GM12892 (cell line): ENCODE measurements around the gene TBC1D14.

Source experiments
- POLR2A ChIP-seq: IDR thresholded peaks from 2 replicates; pipeline ENCODE4 v1.6.1; 2011; ENCODE audit warnings: low read depth, low read length, control low read depth
- POLR2AphosphoS5 ChIP-seq: IDR thresholded peaks from 2 replicates; pipeline ENCODE4 v1.6.1; 2011; ENCODE audit warnings: low read depth, low read length, control low read depth

DNA sequence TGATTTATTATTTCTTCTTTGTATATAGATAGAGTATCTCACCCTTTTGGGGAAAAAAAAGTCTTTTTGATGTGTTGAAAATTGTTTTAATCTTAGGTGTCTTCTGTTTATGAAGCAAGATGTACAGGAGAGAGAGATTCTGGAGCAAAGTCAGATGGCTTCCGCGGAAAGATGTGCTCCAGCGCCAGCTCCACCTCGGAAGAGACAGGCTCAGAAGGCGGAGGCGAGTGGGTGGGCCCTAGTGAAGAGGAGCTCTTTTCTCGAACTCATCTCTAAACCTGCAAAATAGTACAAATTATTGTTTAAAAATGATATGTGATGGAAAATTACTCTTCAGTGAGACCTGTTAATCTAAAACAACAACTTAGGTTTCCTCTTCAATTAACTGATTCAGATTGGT is 28.9 kb upstream of the TBC1D14 start:
- TF ChIP-seq POLR2AphosphoS5 (no peak), POLR2A (no peak)
